Mesendoderm (in vitro differentiated cells): ENCODE data around the gene UGT1A9.

Experiments
- DNase-seq: peaks from one replicate; pipeline ENCODE4 v3.0.0; 2013
- H2AK5ac ChIP-seq: 2 replicates; pipeline ENCODE4 v1.6.1; 2013; ENCODE audit warnings: low read length, inconsistent platforms
- H2BK120ac ChIP-seq: 2 replicates; pipeline ENCODE4 v1.6.1; 2013; ENCODE audit warnings: low read depth, mild to moderate bottlenecking, low read length, moderate library complexity, mixed read lengths
- H2BK15ac ChIP-seq: replicated peaks from 2 replicates; pipeline ENCODE4 v1.6.1; 2013; ENCODE audit warnings: low read depth, mild to moderate bottlenecking, moderate library complexity
- H2BK5ac ChIP-seq: 2 replicates; pipeline ENCODE4 v1.6.1; 2013; ENCODE audit warnings: low read length, inconsistent platforms
- H3K18ac ChIP-seq: 2 replicates; pipeline ENCODE4 v1.6.1; 2013; ENCODE audit warnings: mild to moderate bottlenecking, low read length, mixed read lengths
- H3K23ac ChIP-seq: one replicate; pipeline ENCODE4 v1.6.1; 2013; ENCODE audit warnings: low read length
- H3K27ac ChIP-seq: 2 replicates; pipeline ENCODE4 v1.5.1; 2013; ENCODE audit warnings: low read depth, mild to moderate bottlenecking, inconsistent platforms, low read length, moderate library complexity
- H3K27me3 ChIP-seq: 2 replicates; pipeline ENCODE4 v1.6.1; 2013; ENCODE audit warnings: low read length, control low read depth, mild to moderate bottlenecking, inconsistent platforms; ENCODE audit not compliant: insufficient read depth, poor library complexity
- H3K36me3 ChIP-seq: 2 replicates; pipeline ENCODE4 v1.6.1; 2013; ENCODE audit warnings: low read length, inconsistent platforms; ENCODE audit not compliant: control insufficient read depth, insufficient read depth
- H3K4ac ChIP-seq: one replicate; pipeline ENCODE4 v1.6.1; 2013; ENCODE audit warnings: low read depth, mild to moderate bottlenecking, low read length, moderate library complexity
- H3K4me1 ChIP-seq: 2 replicates; pipeline ENCODE4 v1.6.1; 2013; ENCODE audit warnings: low read depth, low read length, inconsistent platforms; ENCODE audit not compliant: control insufficient read depth
- H3K4me2 ChIP-seq: 2 replicates; pipeline ENCODE4 v1.6.1; 2013; ENCODE audit warnings: low read length
- H3K4me3 ChIP-seq: 2 replicates; pipeline ENCODE4 v1.5.1; 2013; ENCODE audit warnings: mild to moderate bottlenecking, low read length
- H3K56ac ChIP-seq: one replicate; pipeline ENCODE4 v1.6.1; 2013; ENCODE audit warnings: low read length
- H3K79me1 ChIP-seq: 2 replicates; pipeline ENCODE4 v1.6.1; 2013; ENCODE audit warnings: low read length, inconsistent platforms
- H3K79me2 ChIP-seq: 2 replicates; pipeline ENCODE4 v1.6.1; 2013; ENCODE audit warnings: mild to moderate bottlenecking, low read length; ENCODE audit not compliant: control insufficient read depth, insufficient read depth
- H3K9ac ChIP-seq: 2 replicates; pipeline ENCODE4 v1.6.1; 2013; ENCODE audit warnings: low read length, inconsistent platforms
- H4K5ac ChIP-seq: one replicate; pipeline ENCODE4 v1.6.1; 2013; ENCODE audit warnings: low read length
- H4K8ac ChIP-seq: one replicate; pipeline ENCODE4 v1.6.1; 2013; ENCODE audit warnings: low read depth, mild to moderate bottlenecking, control low read depth, low read length, moderate library complexity
- WGBS: extraction: QIAGEN DNeasy Blood & Tissue Kit; methylation state at CpG from one replicate; pipeline ENCODE4 v1.1.7; 2013; ENCODE audit warnings: low lambda C conversion rate, missing lambda C conversion rate; ENCODE audit not compliant: insufficient coverage; ENCODE audit errors: extremely low coverage; 5-methylcytosine and 5-hydroxymethylcytosine counted together

The UGT1A9 gene

DNA sequence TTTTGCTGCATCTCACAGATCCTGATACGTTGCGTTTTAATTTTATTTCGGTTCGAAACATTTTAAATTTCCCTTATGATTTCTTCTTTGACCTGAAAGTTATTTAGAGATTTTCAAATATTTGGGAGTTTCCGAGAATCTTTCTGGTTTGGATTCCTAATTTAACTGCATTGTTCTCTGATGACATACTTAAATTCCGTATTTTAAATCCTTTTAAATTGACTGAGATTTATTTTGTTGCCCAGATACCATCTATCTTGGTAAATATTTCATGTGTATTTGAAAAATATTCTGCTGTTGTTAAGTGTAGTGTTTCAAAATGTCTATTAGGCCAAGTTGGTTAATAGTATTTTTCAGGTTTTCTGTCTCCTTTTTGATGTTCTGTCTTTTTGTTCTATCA lies 144.2 kb downstream of the UGT1A9 start:
- Histone ChIP-seq H2BK15ac (no peak overlapping the region), H2BK120ac (no peak overlapping the region), H3K4me1 (no peaks in the 10 kb centered on the region), H3K36me3 (no peaks in the 10 kb centered on the region), H3K9ac (no peak overlapping the region), H2BK5ac (no peak overlapping the region), H3K27ac (no peak overlapping the region), H3K56ac (no peak overlapping the region), H4K8ac (no peak overlapping the region), H3K18ac (no peak overlapping the region), H2AK5ac (no peak overlapping the region), H3K4me2 (no peak overlapping the region), H4K5ac (no peak overlapping the region), H3K4me3 (no peak overlapping the region), H3K79me2 (no peaks in the 10 kb centered on the region), H3K23ac (no peak overlapping the region), H3K4ac (no peak overlapping the region), H3K79me1 (no peaks in the 10 kb centered on the region), H3K27me3 (no peaks in the 10 kb centered on the region)
- no CpG with 5 or more reads among the region's 6 CpGs for WGBS
- no peak for DNase-seq

DNA sequence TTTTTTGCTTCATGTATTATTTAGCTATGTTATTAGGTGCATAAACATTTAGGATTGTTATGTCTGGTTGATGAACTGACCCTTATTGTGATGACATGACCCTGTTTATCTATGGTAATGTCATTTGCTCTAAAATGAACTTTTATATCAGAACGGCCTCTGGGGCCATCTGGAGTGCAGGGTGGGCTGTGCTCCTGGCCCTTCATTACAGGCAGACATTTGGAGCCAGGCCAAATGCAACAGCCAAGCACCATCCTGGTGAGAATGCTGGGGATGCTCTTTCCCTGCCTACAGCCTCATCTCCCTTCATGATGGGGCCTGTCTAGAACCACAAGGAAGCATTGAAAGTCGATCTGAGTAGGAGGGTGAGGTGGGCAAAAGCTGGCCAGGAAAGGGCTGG lies 144.6 kb downstream of the UGT1A9 start:
- Histone ChIP-seq H3K4ac (no peak overlapping the region), H2BK15ac (no peak overlapping the region), H4K8ac (no peak overlapping the region), H3K4me3 (no peak overlapping the region), H2BK5ac (no peak overlapping the region), H4K5ac (no peak overlapping the region), H3K9ac (no peak overlapping the region), H2AK5ac (no peak overlapping the region), H3K36me3 (no peaks in the 10 kb centered on the region), H3K56ac (no peak overlapping the region), H3K27ac (no peak overlapping the region), H3K79me1 (no peaks in the 10 kb centered on the region), H2BK120ac (no peak overlapping the region), H3K79me2 (no peaks in the 10 kb centered on the region), H3K23ac (no peak overlapping the region), H3K4me1 (no peaks in the 10 kb centered on the region), H3K4me2 (no peak overlapping the region), H3K27me3 (no peaks in the 10 kb centered on the region), H3K18ac (no peak overlapping the region)
- DNase-seq: no peak
- no CpG with 5 or more reads among the region's 2 CpGs for WGBS

DNA sequence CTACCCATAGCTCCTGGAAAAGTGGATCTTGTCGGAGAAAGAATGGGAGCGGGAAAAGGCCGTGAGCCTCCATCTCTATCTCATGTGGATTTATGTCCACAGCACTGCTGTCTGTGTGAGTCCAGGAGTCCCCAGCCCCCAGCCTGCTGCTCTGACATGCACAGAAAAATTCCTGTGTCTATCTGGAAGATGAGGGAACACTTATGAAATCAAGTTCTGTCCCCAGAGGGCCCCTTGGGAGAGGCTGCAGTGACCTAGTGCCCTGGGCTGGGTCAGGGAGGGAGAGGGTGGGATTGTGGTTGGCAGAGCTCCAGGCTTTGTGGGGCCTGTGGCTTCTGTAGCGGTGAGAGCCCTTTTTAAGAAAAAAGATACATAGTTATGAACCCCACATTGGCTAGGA lies 145.1 kb downstream of the UGT1A9 start:
- Histone ChIP-seq H3K27me3 (no peaks in the 10 kb centered on the region), H3K9ac (no peak overlapping the region), H3K56ac (no peak overlapping the region), H4K5ac (no peak overlapping the region), H4K8ac (no peak overlapping the region), H3K4me3 (no peak overlapping the region), H2BK5ac (no peak overlapping the region), H3K18ac (no peak overlapping the region), H3K79me2 (no peaks in the 10 kb centered on the region), H3K36me3 (no peaks in the 10 kb centered on the region), H2BK120ac (no peak overlapping the region), H2BK15ac (no peak overlapping the region), H3K4me2 (no peak overlapping the region), H3K4ac (no peak overlapping the region), H3K4me1 (no peaks in the 10 kb centered on the region), H3K27ac (no peak overlapping the region), H3K79me1 (no peaks in the 10 kb centered on the region), H3K23ac (no peak overlapping the region), H2AK5ac (no peak overlapping the region)
- WGBS: no CpG with 5 or more reads among the region's 4 CpGs
- no peak for DNase-seq

DNA sequence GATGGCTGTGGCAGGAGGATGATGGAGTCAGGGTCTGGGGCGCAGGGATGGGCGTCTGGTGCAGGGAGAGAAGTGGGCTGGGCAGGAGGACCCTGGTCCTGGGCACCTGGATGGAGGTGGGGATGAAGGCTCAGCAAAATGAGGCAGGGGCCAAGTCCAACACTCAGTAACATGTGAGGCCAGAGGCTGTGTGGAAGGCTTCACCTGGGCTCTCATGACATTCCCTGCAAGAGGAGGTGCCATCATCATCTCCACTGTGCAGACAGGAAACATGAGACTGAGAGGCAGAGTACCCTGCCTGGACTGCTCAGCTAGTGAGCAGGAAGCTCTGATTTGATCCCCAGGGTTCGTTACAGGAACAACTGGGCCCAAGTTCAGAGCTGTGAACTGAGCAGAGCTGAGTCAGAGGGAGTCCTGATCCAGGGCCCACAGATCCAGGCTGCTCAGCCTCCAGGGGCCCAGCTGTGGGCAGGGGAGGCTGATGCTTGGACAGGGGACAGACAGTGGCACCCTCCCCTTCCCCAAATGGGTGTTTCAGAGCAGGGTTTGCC lies 145.7 kb downstream of the UGT1A9 start:
- Histone ChIP-seq H3K4me2 (no peak overlapping the region), H3K9ac (no peak overlapping the region), H3K27ac (no peak overlapping the region), H2BK120ac (no peak overlapping the region), H2AK5ac (no peak overlapping the region), H3K4ac (no peak overlapping the region), H2BK15ac (no peak overlapping the region), H3K36me3 (no peaks in the 10 kb centered on the region), H3K4me1 (no peaks in the 10 kb centered on the region), H3K56ac (no peak overlapping the region), H3K27me3 (no peaks in the 10 kb centered on the region), H3K4me3 (no peak overlapping the region), H4K8ac (no peak overlapping the region), H4K5ac (no peak overlapping the region), H2BK5ac (no peak overlapping the region), H3K18ac (no peak overlapping the region), H3K79me2 (no peaks in the 10 kb centered on the region), H3K23ac (no peak overlapping the region), H3K79me1 (no peaks in the 10 kb centered on the region)
- WGBS: no CpG with 5 or more reads among the region's 3 CpGs
- no peak for DNase-seq

DNA sequence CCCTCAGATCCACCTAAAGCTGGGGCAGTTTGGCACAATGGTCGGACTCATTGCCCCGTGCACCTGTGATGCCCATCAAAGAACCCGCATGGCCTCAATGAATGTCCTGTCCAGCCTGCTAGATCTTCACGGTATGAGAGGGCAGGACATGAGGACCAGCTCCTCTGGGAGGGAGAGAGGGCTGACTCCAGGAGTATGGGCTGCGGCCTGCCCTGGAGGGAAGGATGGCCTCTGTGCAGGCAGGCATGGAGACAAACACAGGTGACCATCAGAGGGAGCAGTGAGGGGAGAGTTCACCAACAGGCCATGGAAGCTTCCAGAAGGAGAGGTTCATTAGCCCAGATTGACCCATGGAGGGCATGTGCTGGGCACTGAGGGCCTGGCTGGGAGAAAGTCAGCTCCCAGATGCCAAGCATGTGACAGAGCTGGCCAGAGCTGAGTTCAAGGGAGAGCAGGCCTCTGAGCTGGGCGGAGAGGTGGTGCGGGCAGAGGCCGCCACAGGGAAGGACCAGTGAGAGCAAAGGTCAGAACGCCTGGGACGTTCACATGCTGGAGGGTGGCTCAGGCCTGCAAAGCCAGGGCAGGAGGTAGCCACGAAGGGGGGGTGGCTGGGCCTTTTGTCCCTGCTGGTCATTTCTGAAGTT lies 146.4 kb downstream of the UGT1A9 start:
- Histone ChIP-seq H3K4me3 (no peak overlapping the region), H3K27me3 (no peaks in the 10 kb centered on the region), H4K8ac (no peak overlapping the region), H3K18ac (no peak overlapping the region), H4K5ac (no peak overlapping the region), H2AK5ac (no peak overlapping the region), H3K23ac (no peak overlapping the region), H3K4me1 (no peaks in the 10 kb centered on the region), H3K79me2 (no peaks in the 10 kb centered on the region), H3K4ac (no peak overlapping the region), H3K56ac (no peak overlapping the region), H3K79me1 (no peaks in the 10 kb centered on the region), H3K4me2 (no peak overlapping the region), H2BK15ac (no peak overlapping the region), H3K27ac (no peak overlapping the region), H3K9ac (no peak overlapping the region), H2BK5ac (no peak overlapping the region), H3K36me3 (no peaks in the 10 kb centered on the region), H2BK120ac (no peak overlapping the region)
- no CpG with 5 or more reads among the region's 11 CpGs for WGBS
- DNase-seq: no peak
